K562 (cell line): ENCODE measurements around the gene ST6GAL1. TPM values are rescaled to one million over a fixed set of nuclear protein-coding genes. Genes with fewer than 3 reads are reported as not detected.

Experiments
- BDP1 ChIP-seq: IDR thresholded peaks from 3 replicates; pipeline ENCODE4 v1.6.1; 2011; ENCODE audit not compliant: insufficient read length, insufficient read depth
- BRF1 ChIP-seq: IDR thresholded peaks from 3 replicates; pipeline ENCODE4 v1.6.1; 2011; ENCODE audit warnings: borderline replicate concordance, mild to moderate bottlenecking; ENCODE audit not compliant: insufficient read length; ENCODE audit errors: extremely low read depth
- ELK3 ChIP-seq: fragments of 450-650 bp; formaldehyde crosslinking; IDR thresholded peaks from 2 replicates; pipeline ENCODE4 v1.4.0; 2020; ENCODE audit warnings: mild to moderate bottlenecking
- GTF3C2 ChIP-seq: IDR thresholded peaks from 3 replicates; pipeline ENCODE4 v1.6.1; 2011; ENCODE audit warnings: borderline replicate concordance, mild to moderate bottlenecking, moderate library complexity; ENCODE audit not compliant: insufficient read length; ENCODE audit errors: extremely low read depth
- KHSRP ChIP-seq: fragments of 450-650 bp; IDR thresholded peaks from 2 replicates; pipeline ENCODE4 v1.6.1; 2017
- L3MBTL2 ChIP-seq: fragments of 450-650 bp; IDR thresholded peaks from 2 replicates; pipeline ENCODE4 v1.6.1; 2016; ENCODE audit warnings: mild to moderate bottlenecking, moderate library complexity
- NFE2 ChIP-seq: IDR thresholded peaks from 2 replicates; pipeline ENCODE4 v1.6.1; 2014; ENCODE audit warnings: antibody characterized with exemption, low read depth
- PHF8 ChIP-seq: fragments of 200-600 bp; sonication (generic); IDR thresholded peaks from 2 replicates; pipeline ENCODE4 v1.6.1; 2012; ENCODE audit warnings: mixed run types, mild to moderate bottlenecking, inconsistent platforms, low read length, moderate library complexity, borderline replicate concordance
- POLR3G ChIP-seq: IDR thresholded peaks from 2 replicates; pipeline ENCODE4 v1.6.1; 2011; ENCODE audit not compliant: insufficient read length, insufficient replicate concordance; ENCODE audit errors: extremely low read depth
- RBM14 ChIP-seq: fragments of 200-400 bp; formaldehyde crosslinking; IDR thresholded peaks from 2 replicates; pipeline ENCODE4 v1.6.1; 2018; ENCODE audit warnings: low read depth, mild to moderate bottlenecking, low read length, moderate library complexity, borderline replicate concordance; ENCODE audit not compliant: insufficient read depth
- RBM17 ChIP-seq: fragments of 200-400 bp; formaldehyde crosslinking; IDR thresholded peaks from 2 replicates; pipeline ENCODE4 v1.6.1; 2017; ENCODE audit warnings: low read depth, mild to moderate bottlenecking, low read length, borderline replicate concordance
- SMAD3 ChIP-seq: fragments of 450-650 bp; formaldehyde crosslinking; conservative IDR thresholded peaks from 2 replicates; pipeline ENCODE4 v1.4.0; 2020; ENCODE audit warnings: mild to moderate bottlenecking
- SMAD4 ChIP-seq: fragments of 250-450 bp; sonication (Bioruptor Pico); conservative IDR thresholded peaks from 2 replicates; pipeline ENCODE4 v1.8.0; 2021; ENCODE audit warnings: inconsistent platforms, mild to moderate bottlenecking, moderate library complexity
- TEAD4 ChIP-seq, 2 experiments: sonication (generic) in 1 of 2; formaldehyde crosslinking in 1 of 2; IDR thresholded peaks; 2 replicates each; pipeline versions ENCODE4 v1.6.1 to v1.8.0; 2012 to 2022; ENCODE audit warnings: borderline replicate concordance in 1 of 2, inconsistent platforms in 1 of 2, low read length in 1 of 2, mild to moderate bottlenecking in 1 of 2, missing genetic modification reagents in 1 of 2
- TGIF2 ChIP-seq: sonication (generic); formaldehyde crosslinking; IDR thresholded peaks from 2 replicates; pipeline ENCODE4 v1.8.1; 2022; ENCODE audit warnings: mild to moderate bottlenecking, missing genetic modification reagents, moderate library complexity
- XRCC3 ChIP-seq: fragments of 450-650 bp; IDR thresholded peaks from 2 replicates; pipeline ENCODE4 v1.6.1; 2017; ENCODE audit warnings: mild to moderate bottlenecking, moderate library complexity
- ZBTB33 ChIP-seq: sonication (generic); formaldehyde crosslinking; IDR thresholded peaks from 2 replicates; pipeline ENCODE4 v1.8.1; 2023; ENCODE audit warnings: mild to moderate bottlenecking, missing genetic modification reagents
- ZNF449 ChIP-seq: fragments of 250-450 bp; sonication (Bioruptor Pico); IDR thresholded peaks from 2 replicates; pipeline ENCODE4 v1.8.0; 2022; ENCODE audit warnings: moderate library complexity, mild to moderate bottlenecking, inconsistent platforms
- polyA plus RNA-seq, 8 experiments: library from polyadenylated mRNA; depleted of rRNA in 4 of 8; stranded (reverse) in 5 of 8; unstranded in 3 of 8; fragments of >200 nt; fragmentation: Nextera tagmentation in 2 of 8; fragmentation: Illumina TruSeq in 1 of 8; extraction: Ambion mirVana in 2 of 8; extraction: Trizol in 1 of 8; gene quantifications; 2 replicates each; pipeline versions ENCODE4 v1.2.1 to v1.2.3, GENCODE V29; 2011 to 2014; ENCODE audit warnings: inconsistent platforms in 1 of 8, missing spikeins in 1 of 8
- total RNA-seq, 7 experiments: library from RNA; depleted of rRNA in 6 of 7; stranded (reverse); fragments of >200 nt in 6 of 7; fragmentation: Illumina TruSeq in 2 of 7; extraction: Trizol in 2 of 7; gene quantifications; 2 replicates each; pipeline versions ENCODE4 v1.2.1 to v1.2.3, GENCODE V29; 2011 to 2021; ENCODE audit warnings: low replicate concordance in 1 of 7

Gene ST6GAL1
- total and polyA plus RNA-seq, 9 of the 15 experiments (the other 6 are each of a cell fraction or from before 2014, with no cell fraction given): 31.9 to 145 (median 71.0) TPM

GRCh38 chr3:186938716-186939115 is 8.4 kb downstream of the ST6GAL1 start (continued):
- TF ChIP-seq POLR3G: no peak
- TF ChIP-seq XRCC3: no peak
- no peak for TF ChIP-seq ELK3 (CRISPR knock-in tag)
- peak; percentile 69 for TF ChIP-seq TEAD4 (IDR thresholded peaks at IDR 0.05; ENCODE audit: low read length)
- no peak for TF ChIP-seq TEAD4 (CRISPR knock-in tag; IDR thresholded peaks at IDR 0.05; ENCODE audit: borderline replicate concordance)
- TF ChIP-seq RBM14: no peak
- TF ChIP-seq RBM17: no peak
- no peak for TF ChIP-seq BRF1
- peak; percentile 72; the same call in 1 of the 2 replicates for TF ChIP-seq SMAD3 (CRISPR knock-in tag)
- peak; percentile 49; the same call in 1 of the 2 replicates for TF ChIP-seq ZNF449
- peak; percentile 97 for TF ChIP-seq L3MBTL2
- peak; percentile 93 for TF ChIP-seq SMAD4 (CRISPR knock-in tag)
- TF ChIP-seq TGIF2 (CRISPR knock-in tag): no peak
- no peak for TF ChIP-seq NFE2
- no peak for TF ChIP-seq KHSRP
- TF ChIP-seq BDP1: no peak
- no peak for TF ChIP-seq GTF3C2
- no peak for TF ChIP-seq PHF8
- no peak for TF ChIP-seq ZBTB33 (CRISPR knock-in tag)
